ENCODE results near the gene SMS. TPM values are rescaled to one million over a fixed set of nuclear protein-coding genes. Genes with fewer than 3 reads are reported as not detected.

Gene SMS
- 96.5 TPM for total RNA-seq (ENCODE audit: unreplicated experiment)
- long read RNA-seq, transcript SMS-202 (11 exons, 1,837 nt), result major isoform, 77 of 83 reads
- long read RNA-seq, partial matches to known transcripts, result 3 of 83 reads
- long read RNA-seq, other reads (novel, unspliced or antisense), result 1 of 83 reads

- peak; percentile 67 for DNase-seq
- Mint-ChIP-seq H3K27ac (ENCODE audit: unreplicated experiment) (peak within 1 kb of the TSS; percentile 76), H3K4me3 (ENCODE audit: unreplicated experiment) (peak within 1 kb of the TSS; percentile 86), H3K27me3 (ENCODE audit: unreplicated experiment) (peaks cover 2% of the 10 kb centered on the region), H3K36me3 (ENCODE audit: unreplicated experiment) (no peaks in the 10 kb centered on the region), H3K4me1 (ENCODE audit: low read depth, unreplicated experiment) (peaks cover 3% of the 10 kb centered on the region), H3K9me3 (ENCODE audit: unreplicated experiment) (peaks cover 5% of the 10 kb centered on the region)
- no peak for TF ChIP-seq CTCF (IDR thresholded peaks at IDR 0.05; ENCODE audit: partially characterized antibody, unreplicated experiment)
These were observed at the start of gene SMS for GRCh38 chrX:21940356-21940829. SMS (plus strand) TSS chrX:21940709; CDS start chrX:21940825, 116 bp downstream.

- Mint-ChIP-seq H3K4me1 (ENCODE audit: low read depth, unreplicated experiment) (no peaks in the 10 kb centered on the region), H3K4me3 (ENCODE audit: unreplicated experiment) (no peak overlapping the region), H3K36me3 (ENCODE audit: unreplicated experiment) (no peaks in the 10 kb centered on the region), H3K27ac (ENCODE audit: unreplicated experiment) (no peak overlapping the region), H3K9me3 (ENCODE audit: unreplicated experiment) (no peaks in the 10 kb centered on the region), H3K27me3 (ENCODE audit: unreplicated experiment) (no peaks in the 10 kb centered on the region)
- TF ChIP-seq CTCF (IDR thresholded peaks at IDR 0.05; ENCODE audit: partially characterized antibody, unreplicated experiment), result no peak
- DNase-seq, result no peak
These were observed 35.2 kb upstream of the SMS start for GRCh38 chrX:21905313-21905712.

GRCh38 chrX:21905953-21906352 is 34.6 kb upstream of the SMS start:
- no peak for DNase-seq
- Mint-ChIP-seq H3K36me3 (ENCODE audit: unreplicated experiment) (no peaks in the 10 kb centered on the region), H3K9me3 (ENCODE audit: unreplicated experiment) (no peaks in the 10 kb centered on the region), H3K4me1 (ENCODE audit: low read depth, unreplicated experiment) (no peaks in the 10 kb centered on the region), H3K4me3 (ENCODE audit: unreplicated experiment) (no peak overlapping the region), H3K27me3 (ENCODE audit: unreplicated experiment) (no peaks in the 10 kb centered on the region), H3K27ac (ENCODE audit: unreplicated experiment) (no peak overlapping the region)
- no peak for TF ChIP-seq CTCF (IDR thresholded peaks at IDR 0.05; ENCODE audit: partially characterized antibody, unreplicated experiment)

- H3K9me3 Mint-ChIP-seq (ENCODE audit: unreplicated experiment), result no peaks in the 10 kb centered on the region
- H3K36me3 Mint-ChIP-seq (ENCODE audit: unreplicated experiment), result no peaks in the 10 kb centered on the region
- no peaks in the 10 kb centered on the region for H3K27me3 Mint-ChIP-seq (ENCODE audit: unreplicated experiment)
- no peak for TF ChIP-seq CTCF (IDR thresholded peaks at IDR 0.05; ENCODE audit: partially characterized antibody, unreplicated experiment)
- DNase-seq, result no peak
- no peak overlapping the region for H3K4me3 Mint-ChIP-seq (ENCODE audit: unreplicated experiment)
- no peak overlapping the region for H3K27ac Mint-ChIP-seq (ENCODE audit: unreplicated experiment)
- H3K4me1 Mint-ChIP-seq (ENCODE audit: low read depth, unreplicated experiment), result no peaks in the 10 kb centered on the region
These were observed 33.2 kb upstream of the SMS start for GRCh38 chrX:21907260-21907659.

GRCh38 chrX:21911481-21911880 is 29.0 kb upstream of the SMS start:
- H3K36me3 Mint-ChIP-seq (ENCODE audit: unreplicated experiment), result no peaks in the 10 kb centered on the region
- peaks cover 1% of the 10 kb centered on the region for H3K9me3 Mint-ChIP-seq (ENCODE audit: unreplicated experiment)
- H3K4me1 Mint-ChIP-seq (ENCODE audit: low read depth, unreplicated experiment), result no peaks in the 10 kb centered on the region
- no peak overlapping the region for H3K27ac Mint-ChIP-seq (ENCODE audit: unreplicated experiment)
- TF ChIP-seq CTCF (IDR thresholded peaks at IDR 0.05; ENCODE audit: partially characterized antibody, unreplicated experiment), result no peak
- no peak overlapping the region for H3K4me3 Mint-ChIP-seq (ENCODE audit: unreplicated experiment)
- H3K27me3 Mint-ChIP-seq (ENCODE audit: unreplicated experiment), result peaks cover 2% of the 10 kb centered on the region
- no peak for DNase-seq

All from glutamatergic neuron (in vitro differentiated cells).